Activated CD8-positive, alpha-beta memory T cell treated with anti-CD3 and anti-CD28 coated beads, Interleukin-2, amount 50 U/mL, for 1 hour (primary cell): ENCODE results near the gene OR6K2.

Experiments
- DNase-seq: peaks from one replicate; pipeline ENCODE4 v3.0.0-alpha.2; 2020; ENCODE audit errors: extremely low read depth

The OR6K2 gene

DNA sequence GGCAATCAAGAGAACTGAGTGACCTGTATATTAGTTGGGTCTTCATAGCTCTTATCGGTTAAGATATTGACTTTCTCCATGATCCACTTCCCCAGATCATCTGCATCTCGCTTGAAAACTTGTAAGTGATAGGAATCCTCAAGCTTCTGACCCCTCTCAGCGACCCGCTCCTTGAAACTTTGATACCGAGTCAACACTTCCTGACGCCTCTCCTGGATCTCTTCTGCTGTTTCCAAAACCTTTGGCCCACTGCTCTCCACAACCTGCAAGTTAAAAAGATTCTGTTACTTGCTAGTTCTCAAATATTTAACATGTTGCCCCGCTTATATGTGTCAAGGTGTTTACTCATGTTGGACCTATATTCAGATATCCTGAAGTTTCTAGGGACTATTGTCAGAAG is 15.4 kb downstream of the OR6K2 start:
- DNase-seq = no peak

DNA sequence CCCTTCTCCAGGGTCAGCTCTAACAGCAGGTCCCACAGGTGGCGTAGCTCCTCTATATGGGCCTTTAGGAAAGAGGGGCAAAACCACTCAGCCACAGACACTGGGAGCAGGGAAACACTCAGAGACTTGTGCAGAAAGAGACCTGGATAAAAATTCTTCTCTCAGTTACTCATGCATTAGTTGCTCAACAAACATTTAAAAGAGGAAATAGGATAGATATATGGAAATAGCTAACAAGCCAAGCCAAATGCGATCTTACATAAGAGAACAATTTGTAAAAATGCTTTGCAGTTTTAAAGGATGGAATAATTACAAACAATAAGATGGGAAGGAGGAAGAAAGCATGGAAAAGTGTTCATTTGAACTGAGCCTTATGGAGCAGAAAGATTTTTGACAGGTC is 18.8 kb downstream of the OR6K2 start:
- DNase-seq = no peak

DNA sequence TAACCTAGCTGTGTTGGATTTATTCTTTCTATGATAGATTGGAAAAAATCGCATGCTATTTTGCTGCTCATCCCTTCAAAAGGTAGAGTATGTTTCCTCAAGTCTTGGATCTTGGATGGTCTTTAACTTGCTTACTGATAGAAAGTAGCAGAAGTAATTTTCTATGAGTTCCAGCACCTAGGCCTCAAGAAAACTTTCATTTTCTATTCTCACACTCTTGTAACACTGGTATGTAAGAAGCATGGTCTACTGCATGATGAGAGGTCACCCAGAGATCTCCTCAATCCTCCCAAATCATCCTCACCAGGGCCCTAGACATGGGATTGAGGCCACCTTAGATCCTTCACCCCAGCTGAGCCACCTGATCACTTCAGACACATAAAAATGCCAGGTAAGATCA is 21.2 kb downstream of the OR6K2 start:
- no peak for DNase-seq

DNA sequence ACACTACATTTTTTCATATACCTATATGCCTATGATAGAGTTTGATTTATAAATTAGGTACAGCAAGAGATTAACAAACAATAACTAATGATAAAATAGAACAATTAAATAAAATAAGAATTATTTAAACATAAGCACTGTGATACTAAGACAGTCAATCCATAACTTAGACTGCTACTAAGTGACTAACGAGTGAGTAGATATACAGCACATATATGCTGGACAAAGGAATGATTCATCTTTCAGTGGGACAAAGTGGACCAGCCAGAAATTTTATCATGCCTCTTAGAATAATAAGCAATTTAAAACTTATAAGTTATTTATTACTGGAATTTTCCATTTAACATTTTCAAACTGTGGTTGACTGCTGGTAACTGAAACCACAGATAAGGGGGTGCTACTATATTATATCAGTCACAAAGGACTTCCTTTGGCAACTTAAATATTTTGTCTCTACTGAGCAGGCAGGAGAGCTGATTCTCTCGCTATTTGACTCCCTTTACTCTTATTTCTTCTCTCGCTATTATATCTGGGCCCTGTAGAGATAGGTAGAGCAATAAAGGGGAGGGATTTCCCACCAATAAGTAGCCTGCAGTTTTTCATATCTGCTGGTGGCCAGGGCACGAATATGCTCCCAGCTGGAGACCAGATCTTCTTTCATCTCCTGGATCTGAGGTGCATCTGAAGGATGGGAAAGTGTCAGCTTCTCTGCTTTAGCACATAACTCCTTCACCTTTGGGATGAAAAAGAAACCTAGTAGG is 24.7 kb downstream of the OR6K2 start:
- no peak for DNase-seq

DNA sequence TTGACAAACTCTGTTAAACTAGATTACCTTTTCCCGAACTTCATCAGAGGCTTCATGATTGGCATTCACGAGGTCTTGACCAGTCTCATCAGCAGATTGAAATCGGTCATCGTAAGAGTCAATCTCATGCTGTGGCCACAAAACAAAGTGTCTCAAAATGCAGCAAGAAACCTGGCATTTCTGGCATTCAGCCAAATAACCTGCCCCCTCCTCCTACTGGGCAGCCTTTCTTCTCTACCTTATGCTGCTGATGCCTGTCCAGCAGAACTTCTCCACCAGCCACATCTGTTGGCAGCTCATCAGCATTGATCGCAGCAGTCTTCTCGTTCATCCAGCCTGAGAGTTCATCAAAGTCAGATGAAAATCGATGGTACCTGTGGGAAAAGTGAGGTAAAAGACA is 26.1 kb downstream of the OR6K2 start:
- DNase-seq = no peak

DNA sequence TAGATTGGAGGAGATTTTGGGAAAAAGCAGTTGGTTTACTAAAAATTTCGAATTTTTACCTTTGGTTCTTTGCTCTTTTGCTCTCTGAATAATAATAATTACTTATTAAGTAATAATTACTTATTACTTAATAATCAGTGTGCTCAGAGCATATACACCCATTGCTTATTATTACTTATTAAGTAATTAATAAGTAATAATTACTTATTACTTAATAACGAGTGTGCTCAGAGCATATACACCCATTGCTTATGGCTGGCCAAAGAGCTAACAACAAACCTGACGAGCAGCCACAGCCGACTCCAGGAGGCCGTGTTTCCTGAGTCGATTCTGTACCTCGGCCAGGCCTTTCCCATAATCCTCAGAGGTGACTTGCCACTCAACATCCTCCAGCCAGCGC is 34.4 kb downstream of the OR6K2 start:
- no peak for DNase-seq

DNA sequence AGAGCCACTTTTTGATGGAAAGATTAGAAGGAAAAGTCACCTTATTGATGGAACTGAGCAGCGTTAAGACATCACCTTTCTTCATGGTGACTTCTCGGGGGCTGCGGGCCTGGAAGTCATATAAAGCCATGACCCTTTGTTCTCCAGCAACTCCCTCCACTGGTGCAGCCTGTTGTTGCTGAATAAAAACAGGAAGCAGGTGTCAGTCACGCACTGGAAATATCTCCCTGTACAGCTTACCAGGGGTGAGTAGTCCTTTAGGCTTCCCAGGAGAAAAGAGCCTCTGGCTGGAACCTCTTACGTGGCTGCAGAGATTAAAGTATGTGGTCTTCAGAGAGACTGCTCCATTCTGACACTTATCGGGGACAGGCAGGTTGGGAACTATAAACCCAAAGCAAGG is 45.9 kb downstream of the OR6K2 start:
- DNase-seq = no peak

DNA sequence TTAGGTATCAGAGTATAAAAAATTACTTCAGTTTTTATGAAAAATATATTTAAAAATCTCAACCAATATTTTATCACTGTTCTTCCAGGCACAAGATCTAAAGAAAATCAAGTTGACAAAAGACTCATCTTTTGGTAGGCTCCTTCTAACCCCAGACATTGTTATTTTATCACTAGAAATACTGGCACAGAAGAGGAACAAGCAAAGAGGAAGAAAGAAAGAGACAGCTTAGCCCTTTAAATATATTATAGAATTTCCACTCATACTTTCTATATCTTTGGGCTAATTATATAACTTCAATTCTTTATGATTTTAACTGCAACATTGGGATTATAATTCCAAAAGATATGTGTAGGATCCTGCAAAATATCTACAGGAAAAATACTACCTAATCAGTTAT is 46.4 kb downstream of the OR6K2 start:
- no peak for DNase-seq

DNA sequence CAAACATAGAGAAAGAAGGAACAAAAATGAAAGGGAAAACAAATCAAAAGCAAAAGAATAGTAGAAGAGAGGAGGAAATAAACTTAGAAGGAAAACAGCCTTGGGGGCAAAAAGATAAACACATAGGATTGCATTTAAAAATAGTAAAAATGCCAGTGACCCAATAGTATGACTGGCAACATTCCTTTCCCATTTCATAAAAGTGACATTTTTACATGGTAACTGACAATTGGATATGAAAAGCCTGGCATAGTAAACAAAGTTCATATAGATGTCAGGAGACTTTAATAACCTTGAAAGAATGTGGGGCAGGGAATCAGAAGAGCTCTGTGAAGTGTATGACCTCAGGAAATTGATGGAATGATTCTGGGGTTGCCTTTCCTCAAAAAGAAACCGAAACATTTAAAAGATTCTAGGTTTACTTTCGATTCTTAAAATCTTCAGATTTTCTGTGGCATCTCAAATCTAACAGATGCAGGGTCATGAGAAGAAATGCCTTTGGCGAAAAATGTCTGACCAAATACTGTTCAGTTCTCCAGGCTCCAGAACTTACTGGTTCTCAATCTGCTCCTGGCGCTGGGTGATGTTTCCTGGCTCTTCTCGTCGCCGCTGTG is 47.6 kb downstream of the OR6K2 start:
- DNase-seq = no peak
